HG03108 (cell line): ENCODE data around the gene PPP2R2B.
A peak's percentile ranks its signal among the peaks of the same experiment; 100 is the strongest.
"Not testable (repeated sequence)": the region's sequence is repeated elsewhere in the genome, so short reads cannot be mapped to it uniquely, and the experiment has no call there.

Experiments used
- ATAC-seq: cut with Tn5 transposase; IDR thresholded peaks from one replicate; pipeline ENCODE4 v1.9.1; 2021; ENCODE audit warnings: moderate library complexity; ENCODE audit not compliant: unreplicated experiment

Gene PPP2R2B

GRCh38 chr5:146623666-146624065 lies 254.9 kb downstream of the PPP2R2B start:
- ATAC-seq: no peak

- ATAC-seq: no peak
Observed at GRCh38 chr5:146623009-146623408, 255.5 kb downstream of the PPP2R2B start.

- ATAC-seq: no peak
Observed at GRCh38 chr5:146622391-146622790, 256.2 kb downstream of the PPP2R2B start.

GRCh38 chr5:146620669-146621051 lies 257.9 kb downstream of the PPP2R2B start:
- no peak for ATAC-seq

- no peak for ATAC-seq
Observed at GRCh38 chr5:146620031-146620668, 258.4 kb downstream of the PPP2R2B start.

- no peak for ATAC-seq
Observed at GRCh38 chr5:146618434-146618833, 260.1 kb downstream of the PPP2R2B start.

DNA sequence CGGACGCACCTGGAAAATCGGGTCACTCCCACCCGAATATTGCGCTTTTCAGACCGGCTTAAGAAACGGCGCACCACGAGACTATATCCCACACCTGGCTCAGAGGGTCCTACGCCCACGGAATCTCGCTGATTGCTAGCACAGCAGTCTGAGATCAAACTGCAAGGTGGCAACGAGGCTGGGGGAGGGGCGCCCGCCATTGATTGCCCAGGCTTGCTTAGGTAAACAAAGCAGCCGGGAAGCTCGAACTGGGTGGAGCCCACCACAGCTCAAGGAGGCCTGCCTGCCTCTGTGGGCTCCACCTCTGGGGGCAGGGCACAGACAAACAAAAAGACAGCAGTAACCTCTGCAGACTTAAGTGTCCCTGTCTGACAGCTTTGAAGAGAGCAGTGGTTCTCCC lies 268.8 kb downstream of the PPP2R2B start:
- ATAC-seq: not testable (repeated sequence)

- no peak for ATAC-seq
Observed at GRCh38 chr5:146607659-146608332, 270.8 kb downstream of the PPP2R2B start.

GRCh38 chr5:146606893-146607292 lies 271.7 kb downstream of the PPP2R2B start:
- no peak for ATAC-seq

GRCh38 chr5:146600376-146600775 lies 278.2 kb downstream of the PPP2R2B start:
- ATAC-seq: no peak

DNA sequence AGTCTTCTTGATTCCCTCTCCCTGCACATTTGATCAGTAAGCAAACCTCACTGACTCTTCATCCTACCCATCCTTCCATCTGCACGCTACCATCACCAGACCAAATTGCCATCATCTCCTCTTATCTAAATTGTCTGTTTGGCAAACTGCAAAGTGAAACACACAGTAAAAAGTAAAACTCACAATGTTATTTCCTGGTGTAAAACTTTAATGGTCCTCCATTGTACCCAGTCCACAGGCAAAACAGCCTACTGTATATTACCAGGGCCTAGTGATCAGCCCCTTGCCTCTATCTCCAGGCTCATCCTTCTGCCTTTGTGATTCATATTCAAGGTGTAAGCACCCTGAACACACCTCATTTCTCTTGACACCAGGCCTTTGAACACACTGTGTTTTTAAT lies 279.3 kb downstream of the PPP2R2B start:
- ATAC-seq: no peak

DNA sequence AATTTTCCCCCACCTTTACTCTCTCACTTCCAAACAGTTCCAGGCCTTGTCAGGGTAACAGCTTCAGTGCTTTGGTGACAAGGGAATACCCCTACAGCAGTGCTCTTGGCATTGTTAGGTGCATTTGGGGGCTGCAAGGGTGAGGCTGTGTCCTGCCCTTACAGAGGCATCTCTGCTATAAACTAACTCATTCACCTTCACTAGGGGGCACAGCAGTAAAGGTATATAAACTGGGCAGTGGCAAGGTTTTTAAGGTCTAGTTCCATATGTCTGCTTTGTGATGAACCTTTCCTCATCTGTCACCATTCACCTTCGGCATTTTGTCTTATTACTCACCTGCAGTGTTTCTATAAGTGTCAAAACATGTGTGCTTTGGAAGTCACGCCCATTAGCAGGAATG lies 283.5 kb downstream of the PPP2R2B start:
- ATAC-seq: no peak

DNA sequence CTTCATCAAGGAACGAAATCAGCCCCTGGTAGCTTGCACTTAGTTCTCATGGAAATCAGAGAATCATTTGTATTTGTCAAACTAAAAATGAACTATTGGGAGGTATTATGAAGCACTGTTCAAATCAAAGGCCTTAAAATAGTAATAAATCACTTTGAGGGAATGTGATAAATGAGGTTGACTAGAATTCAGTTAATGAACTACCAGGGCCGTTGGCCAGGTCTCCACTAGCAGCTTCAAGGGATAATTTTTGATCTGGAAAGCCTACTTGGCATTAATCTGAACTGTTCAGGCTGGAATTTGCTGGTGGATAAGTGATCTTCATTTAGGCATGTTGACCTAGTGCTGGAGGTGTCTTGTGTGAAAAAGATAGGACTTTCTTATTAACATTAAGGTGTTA lies 286.2 kb downstream of the PPP2R2B start:
- no peak for ATAC-seq

GRCh38 chr5:146589028-146589345 lies 289.6 kb downstream of the PPP2R2B start:
- ATAC-seq: no peak

- no peak for ATAC-seq
Observed at GRCh38 chr5:146588331-146589027, 290.1 kb downstream of the PPP2R2B start.

GRCh38 chr5:146586752-146587151 lies 291.8 kb downstream of the PPP2R2B start:
- ATAC-seq: no peak

DNA sequence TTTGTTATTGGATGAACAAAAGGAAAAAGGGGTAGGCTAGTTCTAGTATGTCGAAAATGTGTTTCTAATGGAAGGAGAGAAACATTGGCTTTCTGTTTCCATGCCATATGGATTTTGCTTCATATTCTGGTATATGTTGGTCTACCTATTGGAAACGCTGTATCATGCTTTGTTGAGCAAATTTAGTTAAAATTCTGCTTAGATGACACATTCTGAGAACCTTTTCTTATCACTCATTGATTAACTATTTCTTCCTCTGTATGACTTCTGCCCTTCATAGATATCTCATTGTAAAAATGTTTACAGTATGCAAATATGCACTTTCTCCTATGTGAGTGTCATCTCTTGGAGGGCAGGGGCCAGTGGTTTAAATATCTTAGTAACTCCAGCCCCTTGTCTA lies 293.8 kb downstream of the PPP2R2B start:
- no peak for ATAC-seq

DNA sequence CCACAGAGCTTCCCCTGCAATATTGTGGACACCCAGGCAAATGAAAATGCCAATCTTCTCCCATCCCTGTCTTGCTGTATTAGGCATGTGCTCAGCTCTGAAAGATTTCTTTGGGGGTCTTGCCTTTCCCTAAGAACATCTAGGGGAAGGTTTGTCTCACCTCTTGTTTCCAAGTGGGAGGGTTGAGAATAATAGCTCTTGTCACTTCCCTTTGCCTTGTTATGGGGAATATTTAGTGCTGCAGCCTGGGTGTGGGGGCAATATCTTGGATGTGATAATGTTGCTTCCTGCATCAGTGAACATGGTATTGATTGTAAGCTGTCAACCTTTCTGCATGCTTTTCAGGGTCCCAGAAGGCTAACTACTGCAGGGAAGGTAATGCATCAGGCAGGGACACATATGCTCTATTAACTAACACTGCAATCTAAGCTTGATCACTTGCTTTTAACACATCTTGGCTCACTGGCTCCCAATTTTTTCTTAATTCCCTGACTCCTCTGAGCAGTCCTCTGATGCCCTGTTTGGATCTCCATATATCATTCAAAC lies 296.4 kb downstream of the PPP2R2B start:
- no peak for ATAC-seq

GRCh38 chr5:146580237-146580636 lies 298.3 kb downstream of the PPP2R2B start:
- no peak for ATAC-seq

- no peak for ATAC-seq
Observed at GRCh38 chr5:146574713-146575112, 303.8 kb downstream of the PPP2R2B start.

GRCh38 chr5:146568161-146568560 lies 310.4 kb downstream of the PPP2R2B start:
- ATAC-seq: no peak

GRCh38 chr5:146565764-146566367 lies 312.7 kb downstream of the PPP2R2B start:
- ATAC-seq: peak; percentile 88
